Ramos (cell line): ENCODE measurements around the gene TBC1D13.
"Not testable (repeated sequence)": the region's sequence is repeated elsewhere in the genome, so short reads cannot be mapped to it uniquely, and the experiment has no call there.

Experiments used
- in situ Hi-C: fragments of 300-500 bp; cut with MboI; formaldehyde crosslinking; loops from one replicate; pipeline ENCODE4 v1.14.3; 2022; ENCODE audit warnings: low sequenced_read_pairs; ENCODE audit not compliant: unreplicated experiment

TBC1D13 gene

GRCh38 chr9:128786681-128787601 lies at the start of gene TBC1D13:
TBC1D13 (plus strand) TSS chr9:128787253; CDS start chr9:128787354, 101 bp downstream.
- in situ Hi-C loops: no loop called here

- in situ Hi-C loops: no loop called here
These were observed 44.7 kb upstream of the TBC1D13 start for GRCh38 chr9:128742401-128742800.

GRCh38 chr9:128743421-128743820 lies 43.6 kb upstream of the TBC1D13 start:
- in situ Hi-C loops: no loop called here

- in situ Hi-C loops: no loop called here
These were observed 39.8 kb upstream of the TBC1D13 start for GRCh38 chr9:128747241-128747640.

GRCh38 chr9:128750926-128751595 lies 36.0 kb upstream of the TBC1D13 start:
- in situ Hi-C loops: no loop called here

GRCh38 chr9:128753627-128754026 lies 33.4 kb upstream of the TBC1D13 start:
- in situ Hi-C loops: no loop called here

- in situ Hi-C loops: no loop called here
These were observed 29.5 kb upstream of the TBC1D13 start for GRCh38 chr9:128757602-128758001.

- in situ Hi-C loops: no loop called here
These were observed 24.2 kb upstream of the TBC1D13 start for GRCh38 chr9:128762671-128763449.

GRCh38 chr9:128764361-128764760 lies 22.7 kb upstream of the TBC1D13 start:
- in situ Hi-C loops: no loop called here

- in situ Hi-C loops: no loop called here
These were observed 21.6 kb upstream of the TBC1D13 start for GRCh38 chr9:128765499-128765898.

- in situ Hi-C loops: no loop called here
These were observed 18.4 kb upstream of the TBC1D13 start for GRCh38 chr9:128768606-128769005.

- in situ Hi-C loops: no loop called here
These were observed 16.6 kb upstream of the TBC1D13 start for GRCh38 chr9:128770286-128771030.

- in situ Hi-C loops: no loop called here
These were observed 15.8 kb upstream of the TBC1D13 start for GRCh38 chr9:128771094-128771721.

GRCh38 chr9:128771745-128772519 lies 15.1 kb upstream of the TBC1D13 start, which contains the start of gene ZER1:
ZER1 (minus strand) TSS chr9:128771927; CDS start chr9:128755565, 16,362 bp downstream.
- in situ Hi-C loops: no loop called here

GRCh38 chr9:128773049-128773448 lies 14.0 kb upstream of the TBC1D13 start:
- in situ Hi-C loops: no loop called here

GRCh38 chr9:128774804-128775203 lies 12.2 kb upstream of the TBC1D13 start:
- in situ Hi-C loops: no loop called here

- in situ Hi-C loops: not testable (repeated sequence)
These were observed 7.0 kb upstream of the TBC1D13 start for GRCh38 chr9:128780093-128780492.

- in situ Hi-C loops: no loop called here
These were observed 5.6 kb upstream of the TBC1D13 start for GRCh38 chr9:128781187-128782070.
